IPS-18c (cell line): Measurements from ENCODE around the gene ZNF454.

Experiments used
- H3K4me3 ChIP-seq: 2 replicates; pipeline ENCODE4 v1.7.0; 2013; ENCODE audit warnings: low read depth, mild to moderate bottlenecking, low read length, moderate library complexity; ENCODE audit not compliant: insufficient read depth
- H3K9me3 ChIP-seq: one replicate; pipeline ENCODE4 v1.6.1; 2013; ENCODE audit warnings: mild to moderate bottlenecking, low read length, moderate library complexity; ENCODE audit not compliant: control insufficient read depth, insufficient read depth

ZNF454 gene

DNA sequence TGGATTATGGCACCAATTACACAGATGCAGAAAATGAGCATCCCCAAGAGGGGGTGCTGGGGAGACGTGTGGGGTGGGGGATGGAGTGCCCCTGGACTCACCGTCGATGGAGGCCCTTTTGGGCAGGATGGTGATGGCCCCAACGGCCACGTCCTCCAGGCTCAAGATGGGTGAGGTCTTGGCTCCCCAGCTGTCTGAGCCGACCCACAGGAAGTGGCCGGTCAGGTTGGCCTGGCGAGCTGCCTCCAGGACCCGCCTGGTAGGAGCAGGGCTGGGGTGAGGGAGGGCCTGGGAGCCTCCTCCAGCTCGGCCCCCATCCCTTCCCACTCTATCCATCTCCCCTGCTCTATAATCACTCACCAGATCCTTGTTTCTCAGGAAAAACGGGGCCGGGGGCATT, 49.5 kb downstream of the ZNF454 start:
- no peak overlapping the region for H3K4me3 ChIP-seq
- H3K9me3 ChIP-seq = peaks cover 18% of the 10 kb centered on the region

DNA sequence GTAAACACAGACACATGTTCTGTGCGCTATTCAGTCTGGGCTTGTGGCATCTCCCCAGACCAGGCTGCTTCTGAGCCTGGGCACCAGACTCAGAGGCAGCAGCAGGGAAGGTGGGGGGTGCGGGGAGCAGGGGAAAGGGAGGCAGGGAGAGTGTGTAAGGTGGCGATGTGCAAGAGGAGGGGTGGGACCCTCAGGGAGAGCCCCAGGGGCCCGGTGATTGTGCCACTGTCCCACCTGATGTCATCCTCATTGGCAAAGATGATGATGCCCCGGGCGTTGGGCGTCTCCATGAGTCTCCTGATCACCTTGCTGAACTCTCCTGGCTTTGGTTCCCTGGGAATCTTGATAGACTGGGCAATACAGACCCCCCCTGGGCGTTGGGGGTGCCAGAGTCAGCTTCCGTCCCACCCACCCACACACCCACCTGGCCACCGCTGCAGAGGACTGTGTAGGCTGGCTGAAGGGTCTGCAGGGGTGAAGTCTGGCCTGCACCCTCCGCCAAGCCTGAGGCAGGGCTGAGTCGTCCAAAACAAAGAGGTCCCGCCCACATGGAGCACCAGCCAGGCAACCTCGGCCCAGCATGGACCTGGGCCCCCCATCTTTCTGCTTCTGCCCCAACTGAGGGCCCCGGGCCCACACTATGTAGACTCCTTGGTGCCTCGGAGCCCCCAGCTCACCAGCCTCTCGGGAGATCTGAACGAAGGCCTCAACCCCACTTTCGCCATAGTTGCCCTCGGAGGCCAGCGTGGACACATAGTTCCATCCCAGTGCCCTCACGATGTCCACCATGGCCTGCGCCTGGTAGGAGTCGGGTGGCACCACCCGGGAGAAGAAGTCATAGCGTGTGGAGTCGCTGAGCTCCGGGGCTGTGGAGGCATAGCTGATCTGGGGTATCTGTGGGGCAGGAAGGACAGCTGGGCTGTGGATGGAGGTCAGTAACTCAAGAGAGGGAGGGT, 50.5 kb downstream of the ZNF454 start:
- Histone ChIP-seq H3K9me3 (peaks cover 16% of the 10 kb centered on the region), H3K4me3 (no peak overlapping the region)

DNA sequence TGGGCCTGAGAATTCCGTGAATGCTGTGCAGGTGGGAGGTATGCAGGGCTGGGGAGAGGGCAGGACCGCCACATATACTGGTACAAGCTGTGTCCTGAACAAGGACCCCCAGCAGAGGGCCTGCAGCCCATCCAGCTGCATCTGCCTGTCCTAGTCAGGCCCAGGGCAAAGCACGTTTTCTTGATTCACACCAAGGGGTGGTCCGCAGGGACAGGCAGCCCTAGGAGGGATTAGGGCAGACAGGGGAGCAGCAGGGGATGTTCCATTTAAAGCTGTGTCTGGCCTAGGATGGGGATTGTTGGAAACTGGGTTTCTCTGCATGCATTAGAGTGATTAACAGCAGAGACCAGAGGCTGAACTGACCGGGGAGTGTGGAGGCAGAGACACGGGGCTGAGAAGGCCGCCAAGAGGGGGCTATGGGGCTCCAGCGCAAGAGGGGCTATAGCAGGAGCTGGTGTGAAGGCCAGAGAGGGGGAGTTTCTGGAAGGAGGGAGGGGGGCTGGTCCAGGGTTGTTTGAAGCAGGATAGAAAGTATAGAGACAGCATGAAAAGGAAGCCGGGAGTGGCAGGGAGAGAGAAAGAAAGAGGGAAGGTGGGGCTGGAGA, 51.4 kb downstream of the ZNF454 start:
- peaks cover 15% of the 10 kb centered on the region for H3K9me3 ChIP-seq

DNA sequence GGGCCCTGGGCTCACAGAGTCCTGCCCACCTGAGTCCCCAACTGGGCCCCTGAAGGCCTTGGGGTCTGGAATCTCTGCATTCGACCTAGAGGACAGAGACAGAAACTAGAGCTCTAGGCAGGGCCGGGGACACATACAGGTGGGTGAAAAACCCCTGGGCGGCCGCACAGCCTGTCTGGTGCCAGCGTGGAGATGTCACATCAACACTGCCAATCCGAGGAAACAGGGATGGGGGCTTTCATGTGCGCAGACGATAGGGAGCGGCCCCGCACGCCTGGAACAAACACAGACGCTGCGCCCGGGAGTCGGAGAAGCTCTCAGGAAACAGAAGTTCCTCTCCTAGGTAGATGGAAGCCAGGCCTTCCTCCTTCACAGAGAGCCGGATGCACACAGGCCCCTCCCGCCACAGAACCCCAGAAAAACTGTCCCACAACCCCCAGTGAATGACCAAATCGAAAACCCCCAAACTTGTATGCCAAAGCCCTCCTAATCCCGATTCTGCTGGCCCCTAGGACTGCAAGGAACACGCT, 52.3 kb downstream of the ZNF454 start:
- Histone ChIP-seq H3K4me3 (no peak overlapping the region), H3K9me3 (peaks cover 15% of the 10 kb centered on the region)

More for the DNA sequence above, 51.4 kb downstream of the ZNF454 start:
- no peak overlapping the region for H3K4me3 ChIP-seq

DNA sequence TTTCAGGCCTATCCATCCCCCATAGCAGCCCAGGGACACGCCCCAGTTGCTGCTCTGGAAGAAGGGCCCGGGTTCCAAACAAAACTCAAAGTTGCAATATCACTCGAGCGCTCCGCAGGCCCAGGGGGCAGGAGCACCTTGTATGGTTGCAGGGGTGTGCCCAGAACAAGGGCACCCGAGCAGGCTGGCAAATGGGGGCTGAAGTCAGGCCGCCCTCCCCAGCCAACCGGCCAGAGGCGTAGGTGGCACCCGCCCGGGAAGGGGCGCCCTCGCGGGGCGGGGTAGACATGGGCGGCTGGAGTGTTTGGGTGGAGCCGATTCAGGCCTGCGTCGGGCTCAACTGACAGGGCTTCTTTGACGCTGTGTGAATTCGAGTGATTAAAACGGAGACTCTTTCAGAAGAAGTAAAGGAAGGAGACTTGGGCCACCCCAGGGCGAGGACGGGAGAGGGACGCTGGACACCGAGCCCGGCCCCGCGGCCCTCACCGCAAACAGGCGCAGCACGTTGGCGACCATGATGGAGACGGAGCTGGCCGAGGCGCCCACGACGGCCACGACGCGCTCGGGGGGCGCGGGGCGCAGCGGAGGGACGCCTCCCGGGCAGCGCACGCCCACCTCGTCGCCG, 53.1 kb downstream of the ZNF454 start:
- H3K4me3 ChIP-seq = peak overlapping the region; percentile 31; the same call in 1 of the 2 replicates
- peaks cover 15% of the 10 kb centered on the region for H3K9me3 ChIP-seq

DNA sequence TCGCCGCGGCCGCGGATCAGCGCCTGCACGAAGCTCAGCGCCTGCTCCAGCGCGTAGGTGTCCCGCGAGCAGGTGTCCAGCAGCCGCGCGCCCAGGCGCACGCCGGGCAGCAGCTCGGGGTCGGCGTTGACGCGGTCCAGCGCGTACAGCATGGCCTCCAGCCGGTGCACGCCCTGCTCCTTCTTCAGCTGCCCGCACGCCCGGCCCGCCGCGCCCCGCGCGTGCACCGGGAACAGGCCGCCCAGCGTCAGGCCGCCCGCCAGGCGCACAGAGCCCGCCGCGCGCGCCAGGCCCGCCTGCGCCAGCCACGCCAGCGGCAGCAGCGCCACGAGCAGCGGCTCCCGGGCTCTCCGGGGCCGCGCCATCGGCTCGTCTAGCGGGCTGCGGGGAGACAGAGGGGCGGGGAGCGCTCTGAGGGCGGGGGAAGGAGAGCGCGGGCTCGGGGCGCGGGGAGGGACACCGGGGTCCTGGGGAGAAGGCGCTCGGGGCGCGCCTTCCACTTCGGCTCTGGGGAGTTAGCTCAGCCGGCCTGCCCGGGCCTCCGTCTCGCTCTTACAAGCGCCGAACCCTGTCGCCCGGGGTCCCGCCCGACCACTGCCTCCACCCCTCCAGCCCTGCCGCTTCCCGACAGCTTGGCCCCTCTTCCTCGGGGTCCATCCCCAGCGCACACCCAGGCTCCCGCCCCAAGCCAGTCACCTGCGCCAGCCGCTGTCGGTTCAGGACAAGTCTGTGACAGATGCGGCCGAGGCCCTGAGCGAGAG, 53.8 kb downstream of the ZNF454 start, which contains the start of gene GRM6:
GRM6 (minus strand) TSS at position 741 of the 761 bp plus-strand sequence; CDS start at position 365, 376 bp downstream.
- Histone ChIP-seq H3K4me3 (peak within 1 kb of the TSS; percentile 34), H3K9me3 (peaks cover 13% of the 10 kb centered on the region)

DNA sequence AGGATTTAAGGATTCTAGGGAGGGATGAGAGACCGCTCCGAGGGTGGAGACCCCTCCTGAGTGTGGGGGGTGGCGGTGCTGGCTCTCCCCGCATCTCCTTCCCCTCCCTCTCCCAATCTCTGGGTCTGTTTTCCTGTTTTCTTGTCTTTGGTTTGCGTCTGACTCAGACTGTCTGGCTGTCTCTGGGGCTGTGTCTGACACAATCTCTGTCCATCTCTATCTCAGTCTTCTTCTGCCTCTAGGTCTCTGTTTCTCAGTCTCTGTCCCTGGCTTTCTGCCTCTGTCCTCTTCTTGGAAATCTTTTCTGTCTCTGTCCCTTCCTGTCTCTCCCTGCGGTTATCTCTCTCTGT, 54.3 kb downstream of the ZNF454 start:
- peak overlapping the region; percentile 34; the same call in 1 of the 2 replicates for H3K4me3 ChIP-seq
- peaks cover 16% of the 10 kb centered on the region for H3K9me3 ChIP-seq

DNA sequence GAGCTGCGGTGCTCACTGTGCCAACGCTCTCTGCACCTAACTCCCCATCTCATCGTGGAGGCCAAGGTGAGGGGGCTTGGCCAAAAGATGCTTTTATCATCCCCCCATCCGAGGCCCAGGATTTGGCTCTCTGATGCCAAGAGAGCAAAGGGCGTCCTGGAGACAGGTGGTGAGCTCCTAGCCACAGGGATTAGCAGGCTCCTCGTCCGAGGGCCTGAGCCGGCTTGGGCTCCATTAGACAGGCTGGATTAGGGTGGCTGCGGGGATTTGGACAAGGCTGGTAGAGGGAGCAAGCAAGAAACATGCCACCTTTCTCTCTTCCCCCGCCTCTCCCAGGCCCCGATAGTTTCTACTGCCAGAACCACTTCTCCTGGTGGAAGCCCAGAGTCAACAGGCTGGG, 55.2 kb downstream of the ZNF454 start:
- Histone ChIP-seq H3K9me3 (peaks cover 16% of the 10 kb centered on the region), H3K4me3 (no peak overlapping the region)

DNA sequence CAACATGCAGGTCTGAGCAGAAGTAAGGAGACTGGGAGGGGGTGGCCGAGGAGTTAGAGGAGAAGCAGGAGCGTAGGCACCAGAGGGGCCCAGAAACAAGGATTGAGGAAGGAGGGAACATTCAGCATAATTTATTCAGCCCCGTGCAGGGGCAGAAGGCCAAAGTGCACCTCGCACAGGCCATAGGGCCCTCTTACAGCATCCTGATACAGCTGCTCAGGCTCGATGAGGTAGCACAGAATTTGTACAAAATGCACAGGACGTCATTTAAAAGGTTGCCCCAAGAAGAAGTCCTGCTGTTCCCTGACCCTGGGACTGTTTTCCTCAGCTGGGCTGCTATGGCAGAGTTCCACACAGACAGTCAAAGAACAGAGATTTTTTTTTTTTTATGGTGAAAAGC, 56.2 kb downstream of the ZNF454 start:
- H3K9me3 ChIP-seq = peaks cover 16% of the 10 kb centered on the region
- no peak overlapping the region for H3K4me3 ChIP-seq

DNA sequence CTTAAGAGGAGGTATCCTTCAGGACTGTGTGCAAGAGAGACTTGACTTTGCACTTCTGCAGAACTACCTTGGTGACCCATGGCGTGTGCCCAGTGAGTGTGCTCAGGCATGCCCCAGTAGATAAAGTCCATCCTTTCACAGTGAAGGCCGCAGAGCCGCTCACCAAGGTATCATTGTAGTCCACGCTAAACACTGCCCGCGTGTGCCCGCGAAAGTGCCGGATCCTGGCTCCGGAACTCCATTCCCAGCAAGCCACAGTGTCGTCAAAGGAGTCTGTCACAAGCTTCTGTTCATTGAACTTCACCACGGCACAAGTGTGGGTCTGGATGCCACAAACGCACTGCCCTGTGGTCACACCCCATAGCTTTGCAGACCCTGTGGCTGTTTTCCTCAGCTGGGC, 57.4 kb downstream of the ZNF454 start:
- Histone ChIP-seq H3K9me3 (peaks cover 16% of the 10 kb centered on the region), H3K4me3 (no peak overlapping the region)

DNA sequence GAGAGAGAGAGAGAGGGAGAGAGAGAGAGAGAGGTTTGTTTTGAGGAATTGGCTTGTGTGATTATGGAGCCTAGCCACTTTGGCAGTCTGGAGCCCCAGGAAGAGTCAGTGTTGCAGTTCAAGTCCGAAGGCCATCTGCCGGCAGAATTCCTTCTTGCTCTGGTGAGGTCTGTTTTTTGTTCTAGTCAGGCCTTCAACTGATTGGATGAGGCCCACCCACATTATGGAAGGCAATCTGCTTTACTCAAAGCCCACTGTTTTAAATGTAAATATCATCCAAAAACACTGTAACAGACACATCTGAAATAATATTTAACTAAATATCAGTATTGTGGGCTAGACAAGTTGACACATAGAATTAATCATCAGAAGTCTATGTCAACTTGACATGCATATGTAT, 65.6 kb downstream of the ZNF454 start:
- Histone ChIP-seq H3K4me3 (no peak overlapping the region), H3K9me3 (peaks cover 9% of the 10 kb centered on the region)

DNA sequence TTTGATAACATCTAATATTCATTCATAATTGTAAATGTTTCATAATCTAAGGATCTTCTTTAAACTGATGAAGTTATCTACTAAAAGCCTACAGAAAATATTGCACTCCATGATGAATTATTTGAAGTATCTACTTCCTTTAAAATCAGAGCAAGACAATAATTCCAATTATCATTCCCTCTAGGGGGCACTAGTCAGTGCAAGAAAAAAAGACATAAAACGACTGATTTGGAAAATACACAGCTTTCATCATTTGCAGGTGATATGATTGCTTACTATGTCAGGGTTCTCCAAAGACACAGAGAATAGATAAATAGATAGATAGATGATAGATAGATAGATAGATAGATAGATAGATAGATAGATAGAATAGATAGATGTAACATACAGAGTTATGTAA, 67.7 kb downstream of the ZNF454 start:
- peaks cover 11% of the 10 kb centered on the region for H3K9me3 ChIP-seq
- H3K4me3 ChIP-seq = no peak overlapping the region
